Measurements from ENCODE around the gene NFATC1.
"Not testable (repeated sequence)": the region's sequence is repeated elsewhere in the genome, so short reads cannot be mapped to it uniquely, and the experiment has no call there.

NFATC1 gene

DNA sequence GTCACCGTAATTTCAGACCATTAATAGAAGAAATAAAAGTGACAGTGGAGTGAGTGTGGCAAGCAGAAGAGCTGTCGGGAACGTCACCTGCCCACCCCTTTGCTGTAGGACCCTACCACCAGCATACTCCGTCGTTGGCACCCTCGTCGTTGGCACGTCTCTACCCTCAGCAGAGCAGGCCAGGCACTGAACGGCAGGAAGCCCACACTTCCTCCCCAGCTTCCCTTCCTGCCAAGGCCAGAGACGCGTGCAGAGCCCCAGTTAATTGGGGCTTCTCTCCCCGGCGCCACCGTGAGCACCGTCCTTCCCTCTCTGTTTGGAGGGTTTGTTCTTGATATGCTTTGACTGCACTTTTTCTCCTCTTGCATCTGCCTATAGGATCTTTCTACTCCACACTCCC is 27.0 kb upstream of the NFATC1 start:
- Histone ChIP-seq H3K4me1 (ENCODE audit: insufficient read depth, insufficient read length) (no peaks in the 10 kb centered on the region), H3K9me3 (ENCODE audit: insufficient read depth, low read length) (no peaks in the 10 kb centered on the region), H3K27me3 (ENCODE audit: insufficient read depth, insufficient read length) (no peaks in the 10 kb centered on the region), H3K9ac (ENCODE audit: insufficient read length, low read depth) (no peak overlapping the region), H3K4me3 (ENCODE audit: insufficient read length, low read depth) (no peak overlapping the region), H3K36me3 (ENCODE audit: insufficient read depth, insufficient read length, low read length) (peaks cover 9% of the 10 kb centered on the region)
- no peak for DNase-seq (ENCODE audit: low read depth, low spot score)
- TF ChIP-seq ZNF274 (IDR thresholded peaks at IDR 0.05; ENCODE audit: low read depth, low read length) (no peak), SUZ12 (IDR thresholded peaks at IDR 0.05; ENCODE audit: extremely low read depth, insufficient read depth, insufficient read length) (no peak), YY1 (IDR thresholded peaks at IDR 0.05; ENCODE audit: insufficient read depth, insufficient read length) (no peak)

DNA sequence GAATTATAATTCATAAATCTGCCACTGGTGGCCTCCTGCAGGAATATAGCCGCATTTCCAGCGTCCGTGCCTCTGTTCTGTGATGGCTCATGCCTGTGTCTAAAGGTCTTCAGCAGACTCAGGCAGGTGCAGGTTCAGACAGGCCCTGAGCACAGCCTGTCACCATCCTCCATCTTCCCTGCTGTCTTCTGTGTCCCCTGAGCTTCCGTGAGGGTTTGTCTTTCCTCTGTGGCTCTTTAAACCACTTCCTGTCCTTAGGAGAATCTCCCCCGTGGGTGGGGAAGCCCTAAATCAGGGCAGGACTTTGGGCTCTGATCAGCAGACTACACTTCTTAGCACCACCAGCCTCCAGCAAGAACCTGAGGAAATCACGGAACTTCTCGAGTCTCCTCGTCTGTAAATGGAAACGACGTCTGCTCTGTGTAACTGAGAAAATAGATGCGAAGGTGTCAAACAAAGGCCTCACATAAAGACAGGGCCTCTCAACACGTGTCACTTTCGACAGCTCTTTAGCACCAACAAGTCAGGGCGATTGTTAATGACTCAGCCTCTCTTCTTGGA is 24.1 kb upstream of the NFATC1 start:
- Histone ChIP-seq H3K4me3 (ENCODE audit: insufficient read length, low read depth) (no peak overlapping the region), H3K27me3 (ENCODE audit: insufficient read depth, insufficient read length) (no peaks in the 10 kb centered on the region), H3K9ac (ENCODE audit: insufficient read length, low read depth) (no peak overlapping the region), H3K36me3 (ENCODE audit: insufficient read depth, insufficient read length, low read length) (peaks cover 4% of the 10 kb centered on the region), H3K4me1 (ENCODE audit: insufficient read depth, insufficient read length) (no peaks in the 10 kb centered on the region), H3K9me3 (ENCODE audit: insufficient read depth, low read length) (no peaks in the 10 kb centered on the region)
- no peak for DNase-seq (ENCODE audit: low read depth, low spot score)
- no peak for TF ChIP-seq SUZ12 (IDR thresholded peaks at IDR 0.05; ENCODE audit: extremely low read depth, insufficient read depth, insufficient read length)
- no peak for TF ChIP-seq YY1 (IDR thresholded peaks at IDR 0.05; ENCODE audit: insufficient read depth, insufficient read length)
- TF ChIP-seq ZNF274 (IDR thresholded peaks at IDR 0.05; ENCODE audit: low read depth, low read length): no peak

DNA sequence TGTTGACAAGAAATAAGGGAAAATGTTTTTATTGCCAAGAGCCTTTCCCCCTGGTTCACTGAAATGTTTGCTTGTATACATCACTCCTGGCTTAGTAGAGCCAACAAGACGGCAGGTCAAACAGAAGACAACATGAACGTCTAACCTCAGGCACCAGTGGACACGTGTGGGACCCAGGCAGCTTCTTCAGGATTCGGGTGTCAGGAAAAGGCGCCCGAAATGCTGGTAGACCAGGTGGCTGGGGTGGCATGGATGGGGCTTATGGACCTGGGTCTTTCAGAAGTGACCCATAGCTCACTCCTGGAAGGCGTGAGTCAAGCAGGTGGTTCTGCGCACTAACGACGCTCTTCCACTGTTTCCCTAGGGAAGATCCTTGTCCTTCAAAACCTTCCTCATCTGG is 23.3 kb upstream of the NFATC1 start:
- Histone ChIP-seq H3K9ac (ENCODE audit: insufficient read length, low read depth) (no peak overlapping the region), H3K27me3 (ENCODE audit: insufficient read depth, insufficient read length) (no peaks in the 10 kb centered on the region), H3K4me3 (ENCODE audit: insufficient read length, low read depth) (no peak overlapping the region), H3K9me3 (ENCODE audit: insufficient read depth, low read length) (no peaks in the 10 kb centered on the region), H3K36me3 (ENCODE audit: insufficient read depth, insufficient read length, low read length) (peaks cover 8% of the 10 kb centered on the region), H3K4me1 (ENCODE audit: insufficient read depth, insufficient read length) (no peaks in the 10 kb centered on the region)
- DNase-seq (ENCODE audit: low read depth, low spot score): no peak
- TF ChIP-seq SUZ12 (IDR thresholded peaks at IDR 0.05; ENCODE audit: extremely low read depth, insufficient read depth, insufficient read length) (no peak), ZNF274 (IDR thresholded peaks at IDR 0.05; ENCODE audit: low read depth, low read length) (no peak), YY1 (IDR thresholded peaks at IDR 0.05; ENCODE audit: insufficient read depth, insufficient read length) (no peak)

DNA sequence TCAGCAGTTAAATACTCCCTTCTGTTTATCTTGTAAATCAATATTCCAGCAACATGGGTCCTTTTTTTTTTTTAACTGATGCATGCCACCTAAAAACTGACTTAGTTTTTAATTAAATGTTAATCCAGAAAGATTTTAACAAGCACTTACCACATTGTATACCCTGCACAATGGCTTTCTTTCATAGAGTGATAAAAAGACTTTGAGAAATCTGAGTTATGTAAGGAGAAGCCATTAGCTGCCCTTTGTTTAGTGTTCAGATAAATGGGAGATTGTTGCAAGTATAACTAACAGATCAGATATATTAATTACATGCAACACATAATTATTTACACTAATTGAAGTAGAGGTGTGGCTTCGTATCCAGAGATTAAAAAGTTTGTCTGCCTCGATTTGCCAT is 22.7 kb upstream of the NFATC1 start:
- Histone ChIP-seq H3K36me3 (ENCODE audit: insufficient read depth, insufficient read length, low read length) (peaks cover 9% of the 10 kb centered on the region), H3K4me3 (ENCODE audit: insufficient read length, low read depth) (no peak overlapping the region), H3K4me1 (ENCODE audit: insufficient read depth, insufficient read length) (no peaks in the 10 kb centered on the region), H3K9ac (ENCODE audit: insufficient read length, low read depth) (no peak overlapping the region), H3K27me3 (ENCODE audit: insufficient read depth, insufficient read length) (no peaks in the 10 kb centered on the region), H3K9me3 (ENCODE audit: insufficient read depth, low read length) (no peaks in the 10 kb centered on the region)
- no peak for DNase-seq (ENCODE audit: low read depth, low spot score)
- TF ChIP-seq SUZ12 (IDR thresholded peaks at IDR 0.05; ENCODE audit: extremely low read depth, insufficient read depth, insufficient read length) (no peak), ZNF274 (IDR thresholded peaks at IDR 0.05; ENCODE audit: low read depth, low read length) (no peak), YY1 (IDR thresholded peaks at IDR 0.05; ENCODE audit: insufficient read depth, insufficient read length) (no peak)

DNA sequence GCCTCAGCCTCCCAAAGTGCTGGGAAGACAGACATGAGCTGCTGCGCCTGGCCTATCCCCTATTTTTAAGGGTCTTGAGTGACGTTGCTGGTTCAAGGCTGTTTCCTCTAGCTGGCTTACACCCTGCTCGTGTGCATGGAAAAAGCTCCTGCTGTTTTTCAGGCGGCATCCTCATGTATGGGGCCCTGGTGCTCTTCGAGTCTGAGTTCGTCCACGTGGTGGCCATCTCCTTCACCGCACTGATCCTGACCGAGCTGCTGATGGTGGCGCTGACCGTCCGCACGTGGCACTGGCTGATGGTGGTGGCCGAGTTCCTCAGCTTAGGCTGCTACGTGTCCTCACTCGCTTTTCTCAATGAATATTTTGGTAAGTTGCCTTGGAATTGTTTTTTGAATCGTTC is 22.0 kb upstream of the NFATC1 start:
- H3K4me1 ChIP-seq (ENCODE audit: insufficient read depth, insufficient read length): peaks cover 3% of the 10 kb centered on the region
- no peak overlapping the region for H3K4me3 ChIP-seq (ENCODE audit: insufficient read length, low read depth)
- no peaks in the 10 kb centered on the region for H3K9me3 ChIP-seq (ENCODE audit: insufficient read depth, low read length)
- no peak for DNase-seq (ENCODE audit: low read depth, low spot score)
- no peak overlapping the region for H3K9ac ChIP-seq (ENCODE audit: insufficient read length, low read depth)
- H3K27me3 ChIP-seq (ENCODE audit: insufficient read depth, insufficient read length): peaks cover under 1% of the 10 kb centered on the region
- TF ChIP-seq SUZ12 (IDR thresholded peaks at IDR 0.05; ENCODE audit: extremely low read depth, insufficient read depth, insufficient read length): no peak
- TF ChIP-seq ZNF274 (IDR thresholded peaks at IDR 0.05; ENCODE audit: low read depth, low read length): no peak
- TF ChIP-seq YY1 (IDR thresholded peaks at IDR 0.05; ENCODE audit: insufficient read depth, insufficient read length): no peak
- H3K36me3 ChIP-seq (ENCODE audit: insufficient read depth, insufficient read length, low read length): peaks cover 9% of the 10 kb centered on the region

DNA sequence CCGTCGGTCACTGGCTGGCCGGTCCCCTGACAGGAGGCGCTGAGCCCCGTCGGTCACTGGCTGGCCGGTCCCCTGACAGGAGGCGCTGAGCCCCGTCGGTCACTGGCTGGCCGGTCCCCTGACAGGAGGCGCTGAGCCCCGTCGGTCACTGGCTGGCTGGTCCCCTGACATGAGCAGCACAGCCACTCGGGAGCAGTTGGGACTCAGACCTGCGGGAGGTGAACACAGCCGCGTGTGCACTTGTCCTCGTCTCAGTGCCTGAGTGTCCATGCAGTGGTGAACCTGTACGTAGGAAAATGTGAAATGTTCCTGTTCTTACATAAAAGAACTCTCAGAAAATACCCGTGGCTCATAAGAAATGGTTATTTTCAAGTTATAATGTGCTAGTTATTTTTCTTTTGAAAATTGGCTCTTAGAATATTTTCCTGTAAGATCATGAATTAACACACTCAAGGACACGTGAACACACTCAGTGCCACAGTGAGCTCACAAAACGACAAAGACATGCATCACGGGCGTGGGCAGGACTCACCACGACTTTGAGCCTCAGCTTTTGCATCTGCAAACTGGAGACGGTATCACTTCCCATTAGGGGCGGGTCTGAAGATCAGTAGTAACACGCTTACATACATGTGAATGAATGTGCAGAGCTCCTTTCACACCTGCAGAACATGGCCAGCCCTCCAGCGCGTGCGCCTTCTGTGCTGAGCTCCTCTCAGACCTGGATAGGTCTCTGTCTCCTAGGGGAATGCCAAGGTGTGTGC is 21.1 kb upstream of the NFATC1 start:
- Histone ChIP-seq H3K9ac (ENCODE audit: insufficient read length, low read depth) (no peak overlapping the region), H3K36me3 (ENCODE audit: insufficient read depth, insufficient read length, low read length) (peaks cover 9% of the 10 kb centered on the region), H3K9me3 (ENCODE audit: insufficient read depth, low read length) (no peaks in the 10 kb centered on the region), H3K4me3 (ENCODE audit: insufficient read length, low read depth) (no peak overlapping the region), H3K27me3 (ENCODE audit: insufficient read depth, insufficient read length) (peaks cover 2% of the 10 kb centered on the region), H3K4me1 (ENCODE audit: insufficient read depth, insufficient read length) (peaks cover 4% of the 10 kb centered on the region)
- TF ChIP-seq SUZ12 (IDR thresholded peaks at IDR 0.05; ENCODE audit: extremely low read depth, insufficient read depth, insufficient read length) (no peak), YY1 (IDR thresholded peaks at IDR 0.05; ENCODE audit: insufficient read depth, insufficient read length) (no peak), ZNF274 (IDR thresholded peaks at IDR 0.05; ENCODE audit: low read depth, low read length) (no peak)
- DNase-seq (ENCODE audit: low read depth, low spot score): no peak

DNA sequence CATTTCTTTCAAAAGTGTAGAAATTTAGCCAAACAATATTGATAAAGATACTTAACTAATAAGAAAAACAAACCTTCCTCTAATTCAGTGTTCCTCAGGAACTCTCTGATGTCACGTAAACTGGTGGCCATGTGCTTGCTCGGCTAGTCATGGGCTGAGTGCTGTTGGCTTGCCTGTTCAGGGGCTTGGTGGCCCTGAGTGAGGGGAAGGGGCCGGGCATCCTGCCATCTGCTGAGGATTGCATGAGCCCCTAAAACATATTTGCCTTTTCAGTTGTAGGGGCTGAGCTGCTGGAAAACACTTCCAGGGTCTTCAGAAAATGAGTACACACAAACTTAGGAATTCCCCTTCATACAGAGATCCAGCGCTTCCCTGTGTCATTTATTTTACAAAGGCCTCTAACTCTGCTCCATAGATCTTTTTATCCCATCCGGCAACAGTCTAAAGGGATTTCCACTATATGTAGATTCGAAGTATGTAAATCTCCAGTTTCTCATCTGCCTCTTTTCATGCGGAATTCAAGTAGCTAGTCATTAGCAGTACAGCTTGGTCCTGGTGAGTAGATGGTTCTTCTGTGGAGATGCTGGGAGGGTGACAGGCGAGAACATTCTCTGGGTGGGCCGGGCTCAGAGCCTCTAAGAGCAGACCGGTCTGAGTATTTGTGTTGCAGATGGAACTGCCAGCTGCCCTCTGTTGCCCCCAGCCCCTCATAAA is 20.1 kb upstream of the NFATC1 start:
- Histone ChIP-seq H3K4me1 (ENCODE audit: insufficient read depth, insufficient read length) (peaks cover 4% of the 10 kb centered on the region), H3K27me3 (ENCODE audit: insufficient read depth, insufficient read length) (peaks cover 2% of the 10 kb centered on the region), H3K36me3 (ENCODE audit: insufficient read depth, insufficient read length, low read length) (peaks cover 9% of the 10 kb centered on the region), H3K9ac (ENCODE audit: insufficient read length, low read depth) (no peak overlapping the region), H3K4me3 (ENCODE audit: insufficient read length, low read depth) (no peak overlapping the region), H3K9me3 (ENCODE audit: insufficient read depth, low read length) (no peaks in the 10 kb centered on the region)
- no peak for TF ChIP-seq YY1 (IDR thresholded peaks at IDR 0.05; ENCODE audit: insufficient read depth, insufficient read length)
- TF ChIP-seq SUZ12 (IDR thresholded peaks at IDR 0.05; ENCODE audit: extremely low read depth, insufficient read depth, insufficient read length): no peak
- DNase-seq (ENCODE audit: low read depth, low spot score): no peak

DNA sequence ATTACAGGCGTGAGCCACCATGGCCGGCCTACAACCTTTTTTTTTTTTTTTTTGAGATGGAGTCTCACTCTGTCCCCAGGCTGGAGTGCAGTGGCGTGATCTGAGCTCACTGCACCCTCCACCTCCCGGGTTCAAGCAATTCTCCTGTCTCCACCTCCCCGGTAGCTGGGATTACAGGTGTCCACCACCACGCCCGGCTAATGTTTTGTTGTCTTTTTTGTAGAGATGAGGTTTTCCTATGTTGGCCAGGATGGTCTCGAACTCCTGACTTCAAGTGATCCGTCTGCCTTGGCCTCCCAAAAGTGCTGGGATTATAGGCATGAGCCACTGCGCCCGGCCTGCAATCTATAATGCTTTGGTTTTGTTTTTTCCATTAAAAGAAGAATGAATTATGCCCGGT is 19.1 kb upstream of the NFATC1 start:
- H3K4me1 ChIP-seq (ENCODE audit: insufficient read depth, insufficient read length); DNase-seq (ENCODE audit: low read depth, low spot score); H3K36me3 ChIP-seq (ENCODE audit: insufficient read depth, insufficient read length, low read length); H3K27me3 ChIP-seq (ENCODE audit: insufficient read depth, insufficient read length); H3K9me3 ChIP-seq (ENCODE audit: insufficient read depth, low read length); H3K4me3 ChIP-seq (ENCODE audit: insufficient read length, low read depth); H3K9ac ChIP-seq (ENCODE audit: insufficient read length, low read depth): not testable (repeated sequence)

All from NT2/D1 (cell line).